ENCODE measurements around the gene CHAC1. TPM values are rescaled to one million over a fixed set of nuclear protein-coding genes. Genes with fewer than 3 reads are reported as not detected.

The CHAC1 gene
- total and polyA plus RNA-seq, 2 of the 13 experiments (the other 11 are each of a cell fraction or from before 2014, with no cell fraction given): 0.44 TPM; not detected in 1

GRCh38 chr15:40940296-40940801, 12.9 kb upstream of the CHAC1 start (continued):
- TF ChIP-seq ZNF891 (CRISPR knock-in tag; IDR thresholded peaks at IDR 0.05) (0 out of 2 replicates have a peak, but pooled peaks have one; percentile 31), FOXJ3 (CRISPR knock-in tag; IDR thresholded peaks at IDR 0.05; ENCODE audit: borderline replicate concordance) (no peak), POLR2A (IDR thresholded peaks at IDR 0.05; ENCODE audit: insufficient read depth in 1 of 2, low read depth in 2 of 2, low read length in 2 of 2) (0 out of 4 replicates have a peak, but pooled peaks of 1 of the 2 experiments have one; percentile 11), PRMT3 (CRISPR knock-in tag; IDR thresholded peaks at IDR 0.05; ENCODE audit: borderline replicate concordance, low read depth) (no peak), MAFK (conservative IDR thresholded peaks at IDR 0.05 in 1 of 2, IDR thresholded peaks at IDR 0.05 in 1 of 2; ENCODE audit: low read length in 2 of 2) (no peak), KMT2A (CRISPR knock-in tag; IDR thresholded peaks at IDR 0.05) (no peak), ZHX2 (IDR thresholded peaks at IDR 0.05; ENCODE audit: low read depth) (no peak), ZHX2 (CRISPR knock-in tag; IDR thresholded peaks at IDR 0.05; ENCODE audit: borderline replicate concordance) (no peak)
- TF ChIP-seq, protein P1, sequence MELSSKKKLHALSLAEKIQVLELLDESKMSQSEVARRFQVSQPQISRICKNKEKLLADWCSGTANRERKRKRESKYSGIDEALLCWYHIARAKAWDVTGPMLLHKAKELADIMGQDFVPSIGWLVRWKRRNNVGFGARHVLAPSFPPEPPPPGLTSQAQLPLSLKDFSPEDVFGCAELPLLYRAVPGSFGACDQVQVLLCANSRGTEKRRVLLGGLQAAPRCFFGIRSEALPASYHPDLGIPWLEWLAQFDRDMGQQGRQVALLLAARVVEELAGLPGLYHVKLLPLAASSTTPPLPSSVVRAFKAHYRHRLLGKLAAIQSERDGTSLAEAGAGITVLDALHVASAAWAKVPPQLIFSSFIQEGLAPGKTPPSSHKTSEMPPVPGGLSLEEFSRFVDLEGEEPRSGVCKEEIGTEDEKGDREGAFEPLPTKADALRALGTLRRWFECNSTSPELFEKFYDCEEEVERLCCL (CRISPR knock-in tag; IDR thresholded peaks at IDR 0.05; ENCODE audit: borderline replicate concordance): no peak
